Activated B cell treated with CpG ODN at 0.5 μM for 24 hours (primary cell): ENCODE data around the gene ST6GALNAC2. TPM values are rescaled to one million over a fixed set of nuclear protein-coding genes. Genes with fewer than 3 reads are reported as not detected.
A peak's percentile ranks its signal among the peaks of the same experiment; 100 is the strongest.

Source experiments
- ATAC-seq: fragments of 200-7000 bp; cut with Tn5 transposase; one replicate; pipeline ENCODE4 v1.10.0; 2021; ENCODE audit warnings: low read depth, mild to moderate bottlenecking, moderate library complexity
- CTCF ChIA-PET: fragments of 350-600 bp; sonication (Branson Sonifier 250); formaldehyde crosslinking; loops from one replicate; lab custom pipeline; 2021; ENCODE audit warnings: antibody characterized with exemption; lab: Charles Lee
- POLR2A ChIA-PET: fragments of 350-600 bp; sonication (Branson Sonifier 250); formaldehyde crosslinking; loops from one replicate; lab custom pipeline; 2021; ENCODE audit warnings: antibody characterized with exemption; lab: Charles Lee
- DNase-seq: peaks from one replicate; pipeline ENCODE4 v3.0.0; 2022
- H3K27ac Mint-ChIP-seq: one replicate; pipeline ENCODE4 v1.8.0; 2020; ENCODE audit warnings: mixed read lengths
- H3K27me3 Mint-ChIP-seq: one replicate; pipeline ENCODE4 v1.8.0; 2021; ENCODE audit warnings: mixed read lengths
- H3K36me3 Mint-ChIP-seq: one replicate; pipeline ENCODE4 v1.8.0; 2021; ENCODE audit warnings: low read depth, mixed read lengths
- H3K4me1 Mint-ChIP-seq: one replicate; pipeline ENCODE4 v1.8.0; 2021; ENCODE audit warnings: mixed read lengths
- H3K4me3 Mint-ChIP-seq: one replicate; pipeline ENCODE4 v1.8.0; 2020; ENCODE audit warnings: mild to moderate bottlenecking, mixed read lengths
- H3K9me3 Mint-ChIP-seq: one replicate; pipeline ENCODE4 v1.8.0; 2020; ENCODE audit warnings: mixed read lengths
- intact Hi-C: fragments of 100-400 bp; cut with micrococcal nuclease; formaldehyde crosslinking; loops from one replicate; pipeline ENCODE4 v1.15.1; 2024
- total RNA-seq: library from RNA; stranded (reverse); gene quantifications from 2 replicates; pipeline ENCODE4 v1.2.3, GENCODE V29; 2022
- TF ChIP-seq, protein P1 (sequence below): fragments of 200-600 bp; IDR thresholded peaks from one replicate; pipeline ENCODE4 v1.8.0; 2022; ENCODE audit warnings: antibody characterized with exemption, mild to moderate bottlenecking

ST6GALNAC2 gene
- total RNA-seq, 1 donor from 2014 or later = not detected

- H3K27ac Mint-ChIP-seq = no peak overlapping the region
- POLR2A ChIA-PET = interaction anchor here (1.1 kb wide), 1 partner anchor 26 kb away, joined by 4 read pairs; no protein-coding TSS in a partner anchor
These were observed 36.5 kb downstream of the ST6GALNAC2 start for GRCh38 chr17:76549215-76549518.

GRCh38 chr17:76548378-76549214 is 37.1 kb downstream of the ST6GALNAC2 start:
- ChIA-PET POLR2A (interaction anchor here (1.1 kb wide), 1 partner anchor 26 kb away, joined by 4 read pairs; no protein-coding TSS in a partner anchor), CTCF (interaction anchor here (1.9 kb wide), 1 partner anchor 26 kb away, joined by 15 read pairs; no protein-coding TSS in a partner anchor)
- Mint-ChIP-seq H3K27ac (no peak overlapping the region), H3K4me1 (peaks cover 5% of the 10 kb centered on the region), H3K4me3 (no peak overlapping the region), H3K9me3 (no peaks in the 10 kb centered on the region), H3K36me3 (no peaks in the 10 kb centered on the region), H3K27me3 (peaks cover 8% of the 10 kb centered on the region)
- DNase-seq = no peak
- ATAC-seq = no peak
- TF ChIP-seq, protein P1, sequence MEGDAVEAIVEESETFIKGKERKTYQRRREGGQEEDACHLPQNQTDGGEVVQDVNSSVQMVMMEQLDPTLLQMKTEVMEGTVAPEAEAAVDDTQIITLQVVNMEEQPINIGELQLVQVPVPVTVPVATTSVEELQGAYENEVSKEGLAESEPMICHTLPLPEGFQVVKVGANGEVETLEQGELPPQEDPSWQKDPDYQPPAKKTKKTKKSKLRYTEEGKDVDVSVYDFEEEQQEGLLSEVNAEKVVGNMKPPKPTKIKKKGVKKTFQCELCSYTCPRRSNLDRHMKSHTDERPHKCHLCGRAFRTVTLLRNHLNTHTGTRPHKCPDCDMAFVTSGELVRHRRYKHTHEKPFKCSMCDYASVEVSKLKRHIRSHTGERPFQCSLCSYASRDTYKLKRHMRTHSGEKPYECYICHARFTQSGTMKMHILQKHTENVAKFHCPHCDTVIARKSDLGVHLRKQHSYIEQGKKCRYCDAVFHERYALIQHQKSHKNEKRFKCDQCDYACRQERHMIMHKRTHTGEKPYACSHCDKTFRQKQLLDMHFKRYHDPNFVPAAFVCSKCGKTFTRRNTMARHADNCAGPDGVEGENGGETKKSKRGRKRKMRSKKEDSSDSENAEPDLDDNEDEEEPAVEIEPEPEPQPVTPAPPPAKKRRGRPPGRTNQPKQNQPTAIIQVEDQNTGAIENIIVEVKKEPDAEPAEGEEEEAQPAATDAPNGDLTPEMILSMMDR = no peak
- intact Hi-C loops = no loop called here

More at GRCh38 chr17:76549215-76549518, 36.5 kb downstream of the ST6GALNAC2 start:
- Mint-ChIP-seq H3K9me3 (no peaks in the 10 kb centered on the region), H3K4me1 (peaks cover 9% of the 10 kb centered on the region), H3K27me3 (peaks cover 2% of the 10 kb centered on the region), H3K36me3 (no peaks in the 10 kb centered on the region), H3K4me3 (no peak overlapping the region)
- intact Hi-C loops = no loop called here
- CTCF ChIA-PET = interaction anchor here (1.9 kb wide), 1 partner anchor 26 kb away, joined by 15 read pairs; no protein-coding TSS in a partner anchor
- DNase-seq (no peak), ATAC-seq (no peak)
- TF ChIP-seq, protein P1 = no peak

DNA sequence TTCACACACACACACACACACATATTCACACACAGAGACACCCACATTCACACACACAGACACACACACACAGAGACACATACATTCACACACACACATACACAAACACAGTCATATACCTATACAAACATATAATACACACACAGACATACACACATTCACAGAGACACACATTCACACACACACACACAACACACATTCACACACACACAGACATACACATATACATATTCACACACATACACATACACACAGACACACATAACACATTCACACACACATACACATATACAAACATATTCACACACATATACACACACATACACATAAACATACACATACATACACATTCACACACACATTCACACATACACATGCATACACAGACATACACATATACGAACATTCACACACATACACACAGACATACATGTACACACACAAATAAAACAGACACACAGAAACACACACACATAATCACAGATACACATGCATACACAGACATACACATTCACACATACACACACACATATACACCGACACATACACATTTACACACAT is 37.9 kb downstream of the ST6GALNAC2 start:
- ATAC-seq = no peak
- CTCF ChIA-PET = interaction anchor here (1.0 to 4.6 kb wide), 9 partner anchors 10 to 134 kb away, joined by 3 to 88 read pairs (median 8); no protein-coding TSS in a partner anchor
- POLR2A ChIA-PET = interaction anchor here (1.2 to 5.4 kb wide), 2 partner anchors 19 to 25 kb away, joined by 4 to 51 read pairs; no protein-coding TSS in a partner anchor
- H3K27me3 Mint-ChIP-seq = peaks cover 8% of the 10 kb centered on the region
- intact Hi-C loops = loop anchor here (1.0 kb wide), 4 partner anchors 19 to 244 kb away; no protein-coding TSS in a partner anchor
- peaks cover 5% of the 10 kb centered on the region for H3K4me1 Mint-ChIP-seq
- H3K27ac Mint-ChIP-seq = no peak overlapping the region
- H3K36me3 Mint-ChIP-seq = no peaks in the 10 kb centered on the region
- DNase-seq = no peak
- TF ChIP-seq, protein P1 = no peak
- H3K9me3 Mint-ChIP-seq = no peaks in the 10 kb centered on the region
- H3K4me3 Mint-ChIP-seq = no peak overlapping the region

GRCh38 chr17:76547183-76547641 is 38.4 kb downstream of the ST6GALNAC2 start:
- Mint-ChIP-seq H3K36me3 (no peaks in the 10 kb centered on the region), H3K27me3 (peaks cover 8% of the 10 kb centered on the region), H3K4me3 (no peak overlapping the region), H3K4me1 (peaks cover 5% of the 10 kb centered on the region), H3K27ac (no peak overlapping the region), H3K9me3 (no peaks in the 10 kb centered on the region)
- ChIA-PET CTCF (interaction anchor here (0.6 to 4.6 kb wide), 12 partner anchors 10 to 161 kb away, joined by 3 to 88 read pairs (median 4); no protein-coding TSS in a partner anchor), POLR2A (interaction anchor here (0.8 to 5.4 kb wide), 4 partner anchors 18 to 32 kb away, joined by 4 to 51 read pairs (median 5); no protein-coding TSS in a partner anchor)
- ATAC-seq (peak; percentile 94), DNase-seq (no peak)
- intact Hi-C loops = loop anchor here (1.0 kb wide), 4 partner anchors 19 to 244 kb away; no protein-coding TSS in a partner anchor
- TF ChIP-seq, protein P1 = no peak
